Adipocyte (in vitro differentiated cells): Measurements from ENCODE around the gene NDUFAF2.
"Not testable (repeated sequence)": the region's sequence is repeated elsewhere in the genome, so short reads cannot be mapped to it uniquely, and the experiment has no call there.

Experiments used
- DNase-seq: peaks from one replicate; pipeline ENCODE4 v3.0.0-alpha.2; 2015; ENCODE audit warnings: low read depth
- H3K27me3 ChIP-seq: replicated peaks from 2 replicates; pipeline ENCODE4 v1.7.0; 2013; ENCODE audit warnings: mild to moderate bottlenecking, low read length, moderate library complexity; ENCODE audit not compliant: control insufficient read depth, insufficient read depth
- H3K36me3 ChIP-seq: 2 replicates; pipeline ENCODE4 v1.7.0; 2013; ENCODE audit warnings: low read length, mild to moderate bottlenecking, moderate library complexity; ENCODE audit not compliant: control insufficient read depth, insufficient read depth, severe bottlenecking
- H3K4me1 ChIP-seq: 2 replicates; pipeline ENCODE4 v1.7.0; 2013; ENCODE audit warnings: mild to moderate bottlenecking, low read length, moderate library complexity; ENCODE audit not compliant: control insufficient read depth, insufficient read depth
- H3K4me3 ChIP-seq: 2 replicates; pipeline ENCODE4 v1.7.0; 2013; ENCODE audit warnings: mild to moderate bottlenecking, low read length, moderate library complexity
- H3K9ac ChIP-seq: 2 replicates; pipeline ENCODE4 v1.7.0; 2013; ENCODE audit warnings: mild to moderate bottlenecking, low read length, moderate library complexity
- H3K9me3 ChIP-seq: 2 replicates; pipeline ENCODE4 v1.7.0; 2013; ENCODE audit warnings: mild to moderate bottlenecking, low read length, moderate library complexity; ENCODE audit not compliant: control insufficient read depth

Gene NDUFAF2

GRCh38 chr5:60958088-60958487 is 13.1 kb downstream of the NDUFAF2 start:
- no peaks in the 10 kb centered on the region for H3K27me3 ChIP-seq
- H3K9me3 ChIP-seq, result peaks cover 6% of the 10 kb centered on the region
- no peaks in the 10 kb centered on the region for H3K36me3 ChIP-seq
- no peak overlapping the region for H3K9ac ChIP-seq
- no peak for DNase-seq
- H3K4me3 ChIP-seq, result no peak overlapping the region
- peaks cover 16% of the 10 kb centered on the region for H3K4me1 ChIP-seq

DNA sequence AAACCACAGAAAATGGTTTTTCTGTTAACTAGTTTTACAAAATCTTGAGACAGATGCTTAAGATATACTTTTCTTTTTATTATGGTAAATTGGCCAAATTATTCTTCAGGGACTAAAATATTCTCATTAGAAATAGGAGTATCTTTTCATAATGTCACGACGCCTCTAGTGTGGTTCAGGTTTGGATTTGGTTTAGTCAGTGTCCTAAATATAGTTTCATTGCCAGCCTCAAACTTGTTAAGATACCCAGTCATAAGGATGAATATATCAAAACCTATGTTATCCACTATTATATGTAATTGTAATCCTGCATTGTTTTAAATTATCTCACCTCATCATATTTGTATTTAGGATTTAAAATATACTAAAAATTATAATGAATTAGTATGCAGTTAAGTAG is 13.7 kb downstream of the NDUFAF2 start:
- no peaks in the 10 kb centered on the region for H3K27me3 ChIP-seq
- H3K9me3 ChIP-seq, result peaks cover 6% of the 10 kb centered on the region
- no peaks in the 10 kb centered on the region for H3K36me3 ChIP-seq
- no peak for DNase-seq
- peaks cover 23% of the 10 kb centered on the region for H3K4me1 ChIP-seq
- H3K4me3 ChIP-seq, result no peak overlapping the region
- no peak overlapping the region for H3K9ac ChIP-seq

GRCh38 chr5:60959156-60959555 is 14.2 kb downstream of the NDUFAF2 start:
- Histone ChIP-seq H3K27me3 (no peaks in the 10 kb centered on the region), H3K4me3 (no peak overlapping the region), H3K9me3 (peaks cover 6% of the 10 kb centered on the region), H3K9ac (no peak overlapping the region), H3K36me3 (no peaks in the 10 kb centered on the region), H3K4me1 (peaks cover 25% of the 10 kb centered on the region)
- peak; percentile 76 for DNase-seq

- H3K9ac ChIP-seq, result no peak overlapping the region
- H3K9me3 ChIP-seq, result no peaks in the 10 kb centered on the region
- no peaks in the 10 kb centered on the region for H3K27me3 ChIP-seq
- no peaks in the 10 kb centered on the region for H3K36me3 ChIP-seq
- no peak overlapping the region for H3K4me3 ChIP-seq
- peak; percentile 64 for DNase-seq
- H3K4me1 ChIP-seq, result peaks cover 25% of the 10 kb centered on the region
These were observed 15.6 kb downstream of the NDUFAF2 start for GRCh38 chr5:60960591-60960990.

- H3K36me3 ChIP-seq, result no peaks in the 10 kb centered on the region
- peak; percentile 64 for DNase-seq
- no peaks in the 10 kb centered on the region for H3K27me3 ChIP-seq
- no peak overlapping the region for H3K9ac ChIP-seq
- H3K4me1 ChIP-seq, result peaks cover 25% of the 10 kb centered on the region
- peaks cover 3% of the 10 kb centered on the region for H3K9me3 ChIP-seq
- H3K4me3 ChIP-seq, result no peak overlapping the region
These were observed 16.7 kb downstream of the NDUFAF2 start for GRCh38 chr5:60961685-60962084.

DNA sequence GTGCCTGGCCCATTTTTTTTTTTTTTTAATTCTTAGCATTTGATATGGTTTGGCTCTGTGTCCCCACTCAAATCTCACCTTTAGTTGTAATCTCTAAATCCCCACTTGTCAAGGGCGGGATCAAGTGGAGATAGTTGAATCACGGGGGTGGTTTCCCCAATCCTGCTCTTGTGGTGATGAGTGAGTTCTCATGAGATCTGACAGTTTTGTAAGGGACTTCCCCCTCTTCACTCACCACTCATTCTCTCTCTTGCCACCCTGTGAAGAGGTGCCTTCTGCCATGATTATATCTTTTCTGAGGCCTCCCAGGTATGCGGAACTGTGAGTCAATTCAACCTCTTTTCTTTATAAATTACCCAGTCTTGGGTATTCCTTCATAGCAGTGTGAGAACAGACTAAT is 27.2 kb downstream of the NDUFAF2 start:
- H3K27me3 ChIP-seq, result no peaks in the 10 kb centered on the region
- DNase-seq, result no peak
- H3K36me3 ChIP-seq, result no peaks in the 10 kb centered on the region
- no peaks in the 10 kb centered on the region for H3K4me1 ChIP-seq
- H3K9ac ChIP-seq, result no peak overlapping the region
- H3K4me3 ChIP-seq, result no peak overlapping the region
- H3K9me3 ChIP-seq, result peaks cover 9% of the 10 kb centered on the region

- no peak overlapping the region for H3K4me3 ChIP-seq
- H3K9me3 ChIP-seq, result no peaks in the 10 kb centered on the region
- H3K9ac ChIP-seq, result no peak overlapping the region
- H3K27me3 ChIP-seq, result no peaks in the 10 kb centered on the region
- no peaks in the 10 kb centered on the region for H3K36me3 ChIP-seq
- DNase-seq, result no peak
- no peaks in the 10 kb centered on the region for H3K4me1 ChIP-seq
These were observed 33.1 kb downstream of the NDUFAF2 start for GRCh38 chr5:60977956-60978737.

GRCh38 chr5:60978968-60979367 is 34.0 kb downstream of the NDUFAF2 start:
- Histone ChIP-seq H3K4me1 (no peaks in the 10 kb centered on the region), H3K36me3 (no peaks in the 10 kb centered on the region), H3K27me3 (no peaks in the 10 kb centered on the region), H3K9me3 (no peaks in the 10 kb centered on the region), H3K9ac (no peak overlapping the region), H3K4me3 (no peak overlapping the region)
- no peak for DNase-seq

DNA sequence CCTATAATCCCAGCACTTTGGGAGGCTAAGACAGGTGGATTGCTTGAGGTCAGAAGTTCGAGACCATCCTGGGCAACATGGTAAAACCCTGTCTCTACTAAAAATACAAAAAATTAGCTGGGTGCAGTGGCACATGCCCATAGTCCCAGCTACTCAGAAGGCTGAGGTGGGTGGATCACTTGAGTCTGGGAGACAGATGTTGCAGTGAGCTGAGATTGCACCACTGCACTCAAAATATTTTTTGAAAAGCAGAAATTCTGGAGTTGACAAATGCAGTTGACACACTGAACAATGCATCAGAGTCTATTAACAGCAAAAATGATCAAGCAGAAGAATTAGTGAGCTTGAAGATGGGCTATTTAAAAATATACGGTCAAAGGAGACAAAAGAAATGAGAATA is 35.5 kb downstream of the NDUFAF2 start:
- Histone ChIP-seq H3K9ac (no peak overlapping the region), H3K4me3 (no peak overlapping the region), H3K9me3 (no peaks in the 10 kb centered on the region), H3K4me1 (no peaks in the 10 kb centered on the region), H3K36me3 (no peaks in the 10 kb centered on the region), H3K27me3 (no peaks in the 10 kb centered on the region)
- DNase-seq, result no peak

GRCh38 chr5:60982127-60982526 is 37.1 kb downstream of the NDUFAF2 start:
- H3K36me3 ChIP-seq, H3K4me3 ChIP-seq, H3K9me3 ChIP-seq, DNase-seq, H3K4me1 ChIP-seq, H3K27me3 ChIP-seq, H3K9ac ChIP-seq: not testable (repeated sequence)

DNA sequence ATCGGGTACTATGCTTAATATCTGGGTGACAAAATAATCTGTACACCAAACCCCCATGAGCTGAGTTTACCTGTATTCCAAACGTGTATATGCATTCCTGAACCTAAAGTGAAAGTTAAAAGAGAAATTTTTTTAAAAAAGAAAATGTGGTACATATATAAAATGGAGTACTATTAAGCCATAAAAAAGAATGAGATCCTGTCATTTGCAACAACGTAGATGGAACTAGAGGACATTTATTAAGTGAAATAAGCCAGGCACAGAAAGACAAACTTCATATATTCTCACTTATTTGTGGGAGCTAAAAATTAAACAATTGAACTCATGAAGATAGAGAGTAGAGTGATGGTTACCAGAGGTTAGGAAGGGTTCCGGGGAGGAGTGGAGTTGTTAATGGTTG is 44.8 kb downstream of the NDUFAF2 start:
- H3K4me1 ChIP-seq, result peaks cover 6% of the 10 kb centered on the region
- no peak for DNase-seq
- no peaks in the 10 kb centered on the region for H3K9me3 ChIP-seq
- no peak overlapping the region for H3K9ac ChIP-seq
- H3K36me3 ChIP-seq, result no peaks in the 10 kb centered on the region
- H3K4me3 ChIP-seq, result no peak overlapping the region
- H3K27me3 ChIP-seq, result no peaks in the 10 kb centered on the region

- Histone ChIP-seq H3K27me3 (no peaks in the 10 kb centered on the region), H3K4me3 (no peak overlapping the region), H3K9me3 (no peaks in the 10 kb centered on the region), H3K9ac (no peak overlapping the region), H3K36me3 (no peaks in the 10 kb centered on the region), H3K4me1 (peaks cover 3% of the 10 kb centered on the region)
- DNase-seq, result no peak
These were observed 47.9 kb downstream of the NDUFAF2 start for GRCh38 chr5:60992871-60993270.
